Tibial nerve (tissue), 4 donors: ENCODE measurements around the gene MRPS23.

Source experiments
- CTCF ChIP-seq, 5 experiments: fragments of 200-600 bp in 3 of 5; fragments of 450-650 bp in 2 of 5; sonication (generic) in 3 of 5; IDR thresholded peaks; one replicate each; pipeline ENCODE4 v1.5.1; 2016 to 2019; ENCODE audit warnings: antibody characterized with exemption in 5 of 5, mild to moderate bottlenecking in 3 of 5, moderate library complexity in 2 of 5
- EP300 ChIP-seq, 2 donors: sonication (generic); formaldehyde crosslinking; IDR thresholded peaks; one replicate each; pipeline ENCODE4 v1.6.1; 2017; ENCODE audit warnings: antibody characterized with exemption in 2 of 2, mild to moderate bottlenecking in 1 of 2
- POLR2A ChIP-seq, 2 donors: fragments of 450-650 bp; IDR thresholded peaks; one replicate each; pipeline ENCODE4 v1.6.1; 2017; ENCODE audit warnings: antibody characterized with exemption in 2 of 2, mild to moderate bottlenecking in 2 of 2, moderate library complexity in 2 of 2

- TF ChIP-seq CTCF (IDR thresholded peaks at IDR 0.05) = no peak
- no peak for TF ChIP-seq POLR2A (IDR thresholded peaks at IDR 0.05)
- no peak for TF ChIP-seq EP300 (IDR thresholded peaks at IDR 0.05)
These were observed 13.1 kb upstream of the MRPS23 start for GRCh38 chr17:57862694-57863667.
